ENCODE data around the gene AMH.

The AMH gene

GRCh38 chr19:2207991-2208860 lies 40.9 kb upstream of the AMH start:
- DNase-seq (ENCODE audit: low read depth) = peak; percentile 51
- TF ChIP-seq CTCF (IDR thresholded peaks at IDR 0.05; ENCODE audit: insufficient read depth, low read depth, low read length, missing control alignments) = no peak
- H3K4me3 ChIP-seq (ENCODE audit: low read depth, low read length) = no peak overlapping the region

GRCh38 chr19:2208975-2209374 lies 40.1 kb upstream of the AMH start:
- no peak for DNase-seq (ENCODE audit: low read depth)
- TF ChIP-seq CTCF (IDR thresholded peaks at IDR 0.05; ENCODE audit: insufficient read depth, low read depth, low read length, missing control alignments) = no peak
- H3K4me3 ChIP-seq (ENCODE audit: low read depth, low read length) = no peak overlapping the region

GRCh38 chr19:2209408-2209807 lies 39.7 kb upstream of the AMH start:
- no peak overlapping the region for H3K4me3 ChIP-seq (ENCODE audit: low read depth, low read length)
- TF ChIP-seq CTCF (IDR thresholded peaks at IDR 0.05; ENCODE audit: insufficient read depth, low read depth, low read length, missing control alignments) = no peak
- no peak for DNase-seq (ENCODE audit: low read depth)

GRCh38 chr19:2210206-2210605 lies 38.9 kb upstream of the AMH start:
- TF ChIP-seq CTCF (IDR thresholded peaks at IDR 0.05; ENCODE audit: insufficient read depth, low read depth, low read length, missing control alignments) = no peak
- no peak overlapping the region for H3K4me3 ChIP-seq (ENCODE audit: low read depth, low read length)
- no peak for DNase-seq (ENCODE audit: low read depth)

GRCh38 chr19:2210987-2211740 lies 38.0 kb upstream of the AMH start:
- no peak for TF ChIP-seq CTCF (IDR thresholded peaks at IDR 0.05; ENCODE audit: insufficient read depth, low read depth, low read length, missing control alignments)
- DNase-seq (ENCODE audit: low read depth) = no peak
- no peak overlapping the region for H3K4me3 ChIP-seq (ENCODE audit: low read depth, low read length)

GRCh38 chr19:2212861-2213711 lies 36.0 kb upstream of the AMH start:
- no peak for TF ChIP-seq CTCF (IDR thresholded peaks at IDR 0.05; ENCODE audit: insufficient read depth, low read depth, low read length, missing control alignments)
- H3K4me3 ChIP-seq (ENCODE audit: low read depth, low read length) = no peak overlapping the region
- no peak for DNase-seq (ENCODE audit: low read depth)
